DMS114 treated with DMSO at 0.1 percent for 48 hours (cell line): ENCODE data around the gene CYP2E1.
"Not testable (repeated sequence)": the region's sequence is repeated elsewhere in the genome, so short reads cannot be mapped to it uniquely, and the experiment has no call there.

ENCODE experiments used
- DNase-seq: peaks from one replicate; lab custom pipeline; 2025; ENCODE audit not compliant: unreplicated experiment; lab: John Stamatoyannopoulos, UW

Gene CYP2E1

GRCh38 chr10:133528296-133528844, 1.2 kb downstream of the CYP2E1 start:
- DNase-seq: peak; percentile 20

- peak; percentile 21 for DNase-seq
These were observed 1.8 kb downstream of the CYP2E1 start for GRCh38 chr10:133528845-133529575.

GRCh38 chr10:133529576-133529946, 2.4 kb downstream of the CYP2E1 start:
- DNase-seq: no peak

GRCh38 chr10:133530506-133530905, 3.3 kb downstream of the CYP2E1 start:
- no peak for DNase-seq

GRCh38 chr10:133532871-133533270, 5.7 kb downstream of the CYP2E1 start:
- no peak for DNase-seq

GRCh38 chr10:133534417-133534816, 7.3 kb downstream of the CYP2E1 start:
- DNase-seq: no peak

- no peak for DNase-seq
These were observed 9.0 kb downstream of the CYP2E1 start for GRCh38 chr10:133536198-133536597.

GRCh38 chr10:133537546-133538545, 10.7 kb downstream of the CYP2E1 start:
- DNase-seq: no peak

- DNase-seq: not testable (repeated sequence)
These were observed 14.3 kb downstream of the CYP2E1 start for GRCh38 chr10:133541441-133541975.

GRCh38 chr10:133544506-133544905, 17.3 kb downstream of the CYP2E1 start:
- DNase-seq: no peak

- DNase-seq: no peak
These were observed 27.4 kb downstream of the CYP2E1 start for GRCh38 chr10:133554600-133554999.

GRCh38 chr10:133555521-133555920, 28.4 kb downstream of the CYP2E1 start:
- no peak for DNase-seq

GRCh38 chr10:133557381-133557780, 30.2 kb downstream of the CYP2E1 start:
- DNase-seq: no peak

- DNase-seq: no peak
These were observed 32.1 kb downstream of the CYP2E1 start for GRCh38 chr10:133559216-133559615.

- no peak for DNase-seq
These were observed 37.7 kb downstream of the CYP2E1 start for GRCh38 chr10:133564816-133565215.

- peak; percentile 88 for DNase-seq
These were observed 38.5 kb downstream of the CYP2E1 start, which contains the start of gene SYCE1 for GRCh38 chr10:133565441-133566294. Gene SYCE1, minus strand, starts transcription at chr10:133565583. Its CDS starts 54 bp downstream, at chr10:133565529.

GRCh38 chr10:133567119-133567518, 40.0 kb downstream of the CYP2E1 start:
- DNase-seq: no peak

GRCh38 chr10:133567609-133568286, 40.6 kb downstream of the CYP2E1 start:
- no peak for DNase-seq

GRCh38 chr10:133568287-133568614, 41.1 kb downstream of the CYP2E1 start:
- DNase-seq: no peak
